ENCODE measurements around the gene CCR6. TPM values are rescaled to one million over a fixed set of nuclear protein-coding genes. Genes with fewer than 3 reads are reported as not detected.

CCR6 gene
- total RNA-seq, 3 donors from 2014 or later, result 0.73 TPM; not detected in 2

GRCh38 chr6:167142433-167142761 is 19.5 kb downstream of the CCR6 start:
- no peak overlapping the region for H3K27ac ChIP-seq
- no peak overlapping the region for H3K4me3 ChIP-seq
- intact Hi-C loops (cut with DNase I; ENCODE audit: low total_unique reads), result no loop called here
- H3K4me1 ChIP-seq, result no peaks in the 10 kb centered on the region
- no peaks in the 10 kb centered on the region for H3K9me3 ChIP-seq
- TF ChIP-seq POLR2A (IDR thresholded peaks at IDR 0.05), result no peak
- no peak for TF ChIP-seq POLR2AphosphoS5 (IDR thresholded peaks at IDR 0.05)
- no peak for TF ChIP-seq CTCF (IDR thresholded peaks at IDR 0.05)
- H3K36me3 ChIP-seq, result no peaks in the 10 kb centered on the region
- H3K27me3 ChIP-seq, result peaks cover 0 to 23% of the 10 kb centered on the region in 2 donors
- no peak for DNase-seq (ENCODE audit: low spot score in 2 of 2)

GRCh38 chr6:167143041-167143440 is 20.1 kb downstream of the CCR6 start:
- Histone ChIP-seq H3K27me3 (peaks cover 0 to 23% of the 10 kb centered on the region in 2 donors), H3K4me1 (no peaks in the 10 kb centered on the region), H3K4me3 (no peak overlapping the region), H3K36me3 (no peaks in the 10 kb centered on the region), H3K9me3 (no peaks in the 10 kb centered on the region), H3K27ac (no peak overlapping the region)
- DNase-seq (ENCODE audit: low spot score in 2 of 2), result no peak
- TF ChIP-seq POLR2A (IDR thresholded peaks at IDR 0.05), result no peak
- no peak for TF ChIP-seq CTCF (IDR thresholded peaks at IDR 0.05)
- no peak for TF ChIP-seq POLR2AphosphoS5 (IDR thresholded peaks at IDR 0.05)
- intact Hi-C loops (cut with DNase I; ENCODE audit: low total_unique reads), result no loop called here

GRCh38 chr6:167145461-167145860 is 22.6 kb downstream of the CCR6 start:
- no peaks in the 10 kb centered on the region for H3K9me3 ChIP-seq
- no peaks in the 10 kb centered on the region for H3K36me3 ChIP-seq
- intact Hi-C loops (cut with DNase I; ENCODE audit: low total_unique reads), result loop anchor here (5.0 kb wide), 1 partner anchor 632 kb away; no protein-coding TSS in a partner anchor
- no peaks in the 10 kb centered on the region for H3K4me1 ChIP-seq
- no peak overlapping the region for H3K4me3 ChIP-seq
- peaks cover 0 to 23% of the 10 kb centered on the region in 2 donors for H3K27me3 ChIP-seq
- DNase-seq (ENCODE audit: low spot score in 2 of 2), result no peak
- no peak for TF ChIP-seq POLR2AphosphoS5 (IDR thresholded peaks at IDR 0.05)
- no peak overlapping the region for H3K27ac ChIP-seq

- TF ChIP-seq CTCF (IDR thresholded peaks at IDR 0.05) (no peak), POLR2A (IDR thresholded peaks at IDR 0.05) (no peak), POLR2AphosphoS5 (IDR thresholded peaks at IDR 0.05) (no peak)
- no peak for DNase-seq (ENCODE audit: low spot score in 2 of 2)
- intact Hi-C loops (cut with DNase I; ENCODE audit: low total_unique reads), result loop anchor here (5.0 kb wide), 1 partner anchor 631 kb away; no protein-coding TSS in a partner anchor
These were observed 23.2 kb downstream of the CCR6 start for GRCh38 chr6:167146135-167146534.

GRCh38 chr6:167146977-167147376 is 24.1 kb downstream of the CCR6 start:
- intact Hi-C loops (cut with DNase I; ENCODE audit: low total_unique reads), result loop anchor here (5.0 kb wide), 1 partner anchor 630 kb away; no protein-coding TSS in a partner anchor
- Histone ChIP-seq H3K36me3 (no peaks in the 10 kb centered on the region), H3K9me3 (no peaks in the 10 kb centered on the region), H3K27ac (no peak overlapping the region), H3K27me3 (peaks cover 0 to 26% of the 10 kb centered on the region in 2 donors), H3K4me1 (no peaks in the 10 kb centered on the region), H3K4me3 (no peak overlapping the region)
- DNase-seq (ENCODE audit: low spot score in 2 of 2), result no peak
- TF ChIP-seq CTCF (IDR thresholded peaks at IDR 0.05), result no peak
- no peak for TF ChIP-seq POLR2A (IDR thresholded peaks at IDR 0.05)
- TF ChIP-seq POLR2AphosphoS5 (IDR thresholded peaks at IDR 0.05), result no peak

More at GRCh38 chr6:167146135-167146534, 23.2 kb downstream of the CCR6 start:
- Histone ChIP-seq H3K9me3 (no peaks in the 10 kb centered on the region), H3K27ac (no peak overlapping the region), H3K36me3 (no peaks in the 10 kb centered on the region), H3K4me3 (no peak overlapping the region), H3K4me1 (no peaks in the 10 kb centered on the region), H3K27me3 (peaks cover 0 to 23% of the 10 kb centered on the region in 2 donors)

- intact Hi-C loops (cut with DNase I; ENCODE audit: low total_unique reads), result loop anchor here (5.0 kb wide), 1 partner anchor 629 kb away; no protein-coding TSS in a partner anchor
- no peak for DNase-seq (ENCODE audit: low spot score in 2 of 2)
- no peak for TF ChIP-seq POLR2AphosphoS5 (IDR thresholded peaks at IDR 0.05)
- H3K27me3 ChIP-seq, result peaks cover 0 to 26% of the 10 kb centered on the region in 2 donors
- H3K36me3 ChIP-seq, result no peaks in the 10 kb centered on the region
- no peaks in the 10 kb centered on the region for H3K9me3 ChIP-seq
- no peaks in the 10 kb centered on the region for H3K4me1 ChIP-seq
- H3K4me3 ChIP-seq, result no peak overlapping the region
- H3K27ac ChIP-seq, result no peak overlapping the region
These were observed 25.1 kb downstream of the CCR6 start for GRCh38 chr6:167148021-167148420.

All from breast epithelium (tissue), 4 donors.